ENCODE data around the gene OR2L8. TPM values are rescaled to one million over a fixed set of nuclear protein-coding genes. Genes with fewer than 3 reads are reported as not detected.

Gene OR2L8
- total RNA-seq, 4 donors from 2014 or later, result not detected

GRCh38 chr1:247919952-247920351, 28.7 kb upstream of the OR2L8 start, which contains the start of gene OR2T8:
Gene OR2T8 (plus strand): TSS chr1:247920252. CDS start chr1:247921018, 766 bp downstream.
- Histone ChIP-seq H3K27me3 (no peaks in the 10 kb centered on the region), H3K4me1 (no peaks in the 10 kb centered on the region), H3K9me3 (no peaks in the 10 kb centered on the region), H3K27ac (no peak within 1 kb of the TSS), H3K36me3 (no peaks in the 10 kb centered on the region), H3K4me3 (no peak within 1 kb of the TSS)
- 47 to 77% methylated on average over 2 of the region's 2 CpGs for WGBS, 2 donors (ENCODE audit: low coverage in 1 of 2)
- DNase-seq, result no peak
- intact Hi-C loops (cut with DNase I; ENCODE audit: low total_unique reads), result no loop called here
- in situ Hi-C loops (cut with MboI; ENCODE audit: low pct_ligation_motif_present in 1 of 4, low pct_unique_long_range_greater_than_20kb in 1 of 4, low sequenced_read_pairs in 3 of 4), result no loop called here
- TF ChIP-seq POLR2AphosphoS5 (IDR thresholded peaks at IDR 0.05), result no peak
- TF ChIP-seq POLR2A (IDR thresholded peaks at IDR 0.05), result no peak
- no peak for TF ChIP-seq CTCF (IDR thresholded peaks at IDR 0.05)
- no peak for TF ChIP-seq EP300 (IDR thresholded peaks at IDR 0.05; ENCODE audit: low read depth)

GRCh38 chr1:247923941-247924340, 24.7 kb upstream of the OR2L8 start:
- Histone ChIP-seq H3K9me3 (no peaks in the 10 kb centered on the region), H3K27me3 (no peaks in the 10 kb centered on the region), H3K4me1 (no peaks in the 10 kb centered on the region), H3K4me3 (no peak overlapping the region), H3K36me3 (no peaks in the 10 kb centered on the region), H3K27ac (no peak overlapping the region)
- 48 to 76% methylated on average over 3 of the region's 3 CpGs for WGBS, 2 donors (ENCODE audit: low coverage in 1 of 2)
- intact Hi-C loops (cut with DNase I; ENCODE audit: low total_unique reads), result no loop called here
- no peak for TF ChIP-seq POLR2AphosphoS5 (IDR thresholded peaks at IDR 0.05)
- TF ChIP-seq CTCF (IDR thresholded peaks at IDR 0.05), result no peak
- no peak for TF ChIP-seq POLR2A (IDR thresholded peaks at IDR 0.05)
- TF ChIP-seq EP300 (IDR thresholded peaks at IDR 0.05; ENCODE audit: low read depth), result no peak
- in situ Hi-C loops (cut with MboI; ENCODE audit: low pct_ligation_motif_present in 1 of 4, low pct_unique_long_range_greater_than_20kb in 1 of 4, low sequenced_read_pairs in 3 of 4), result no loop called here
- no peak for DNase-seq

DNA sequence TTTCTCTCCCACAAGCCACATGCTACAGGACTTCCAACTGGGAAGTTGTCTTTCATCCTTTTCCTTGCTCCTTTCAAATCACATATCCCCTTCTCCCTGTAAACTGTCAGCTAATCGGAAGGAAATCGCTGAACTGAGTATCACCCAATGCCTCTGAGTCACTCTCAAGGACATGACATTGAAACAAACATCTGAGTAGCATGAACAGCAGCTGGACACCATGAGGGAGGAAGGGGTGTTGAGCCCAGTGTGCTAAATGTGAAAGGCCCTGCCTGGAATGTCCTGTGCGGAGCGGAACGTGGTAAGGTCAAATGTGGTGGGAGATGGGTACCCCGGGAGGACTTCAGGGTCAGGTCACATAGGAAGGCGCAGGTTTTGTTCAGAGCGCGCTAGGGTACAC, 23.8 kb upstream of the OR2L8 start, which contains the start of gene OR2AJ1:
OR2AJ1 (plus strand) TSS at position 22 of the 400 bp plus-strand sequence. CDS start 8,880 bp downstream, outside the sequence.
- Histone ChIP-seq H3K27me3 (no peaks in the 10 kb centered on the region), H3K36me3 (no peaks in the 10 kb centered on the region), H3K4me3 (no peak within 1 kb of the TSS), H3K27ac (no peak within 1 kb of the TSS), H3K9me3 (no peaks in the 10 kb centered on the region), H3K4me1 (no peaks in the 10 kb centered on the region)
- intact Hi-C loops (cut with DNase I; ENCODE audit: low total_unique reads) (no loop called here), in situ Hi-C loops (cut with MboI; ENCODE audit: low pct_ligation_motif_present in 1 of 4, low pct_unique_long_range_greater_than_20kb in 1 of 4, low sequenced_read_pairs in 3 of 4) (no loop called here)
- 83 to 90% methylated on average over 3 to 9 of the region's 9 CpGs for WGBS, 2 donors (ENCODE audit: low coverage in 1 of 2)
- TF ChIP-seq POLR2A (IDR thresholded peaks at IDR 0.05) (no peak), POLR2AphosphoS5 (IDR thresholded peaks at IDR 0.05) (no peak), CTCF (IDR thresholded peaks at IDR 0.05) (no peak), EP300 (IDR thresholded peaks at IDR 0.05; ENCODE audit: low read depth) (no peak)
- no peak for DNase-seq

DNA sequence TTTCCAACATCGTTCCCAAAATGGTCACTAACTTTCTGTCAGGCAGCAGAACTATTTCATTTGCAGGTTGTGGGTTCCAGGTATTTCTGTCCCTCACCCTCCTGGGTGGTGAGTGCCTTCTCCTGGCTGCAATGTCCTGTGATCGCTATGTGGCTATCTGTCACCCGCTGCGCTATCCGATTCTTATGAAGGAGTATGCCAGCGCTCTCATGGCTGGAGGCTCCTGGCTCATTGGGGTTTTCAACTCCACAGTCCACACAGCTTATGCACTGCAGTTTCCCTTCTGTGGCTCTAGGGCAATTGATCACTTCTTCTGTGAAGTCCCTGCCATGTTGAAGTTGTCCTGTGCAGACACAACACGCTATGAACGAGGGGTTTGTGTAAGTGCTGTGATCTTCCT, 14.7 kb upstream of the OR2L8 start:
- Histone ChIP-seq H3K36me3 (no peaks in the 10 kb centered on the region), H3K4me3 (no peak overlapping the region), H3K27ac (no peak overlapping the region), H3K27me3 (no peaks in the 10 kb centered on the region), H3K4me1 (no peaks in the 10 kb centered on the region), H3K9me3 (no peaks in the 10 kb centered on the region)
- TF ChIP-seq POLR2AphosphoS5 (IDR thresholded peaks at IDR 0.05), result no peak
- WGBS, 2 donors (ENCODE audit: low coverage in 1 of 2), result 89 to 93% methylated on average over 3 to 8 of the region's 8 CpGs
- no peak for DNase-seq
- in situ Hi-C loops (cut with MboI; ENCODE audit: low pct_ligation_motif_present in 1 of 4, low pct_unique_long_range_greater_than_20kb in 1 of 4, low sequenced_read_pairs in 3 of 4), result no loop called here
- intact Hi-C loops (cut with DNase I; ENCODE audit: low total_unique reads), result no loop called here

DNA sequence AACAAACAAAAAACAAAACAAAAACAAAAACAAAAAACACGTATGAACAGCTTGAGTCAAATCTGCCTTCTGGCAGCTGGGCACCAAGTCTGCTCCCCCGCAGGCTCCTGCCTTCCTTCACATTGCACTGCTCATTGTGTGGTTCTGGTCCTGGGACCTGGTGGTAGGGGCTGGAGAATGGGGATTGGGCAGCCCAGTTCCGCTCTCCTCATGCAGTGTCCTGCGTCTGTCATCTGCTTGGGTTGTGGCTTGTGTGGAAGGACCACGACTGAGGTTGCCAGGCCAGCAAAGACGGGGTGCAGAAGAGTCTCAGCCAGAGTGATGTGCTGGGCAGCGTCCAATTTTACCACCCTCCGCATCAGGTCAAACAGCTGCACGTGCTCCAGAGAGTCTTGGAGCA, 12.9 kb upstream of the OR2L8 start:
- intact Hi-C loops (cut with DNase I; ENCODE audit: low total_unique reads) (no loop called here), in situ Hi-C loops (cut with MboI; ENCODE audit: low pct_ligation_motif_present in 1 of 4, low pct_unique_long_range_greater_than_20kb in 1 of 4, low sequenced_read_pairs in 3 of 4) (no loop called here)
- no peak for TF ChIP-seq POLR2A (IDR thresholded peaks at IDR 0.05)
- TF ChIP-seq EP300 (IDR thresholded peaks at IDR 0.05; ENCODE audit: low read depth), result no peak
- TF ChIP-seq POLR2AphosphoS5 (IDR thresholded peaks at IDR 0.05), result no peak
- TF ChIP-seq CTCF (IDR thresholded peaks at IDR 0.05), result no peak
- no peaks in the 10 kb centered on the region for H3K9me3 ChIP-seq
- 80 to 91% methylated on average over 1 to 9 of the region's 9 CpGs for WGBS, 2 donors (ENCODE audit: low coverage in 1 of 2)
- no peaks in the 10 kb centered on the region for H3K27me3 ChIP-seq
- no peaks in the 10 kb centered on the region for H3K4me1 ChIP-seq
- no peak overlapping the region for H3K27ac ChIP-seq
- H3K4me3 ChIP-seq, result no peak overlapping the region
- H3K36me3 ChIP-seq, result no peaks in the 10 kb centered on the region
- DNase-seq, result no peak

Data from transverse colon (tissue), 4 donors.